Measurements from ENCODE around the gene GART.

GART gene

GRCh38 chr21:33568448-33568847, 26.5 kb upstream of the GART start:
- Histone ChIP-seq H3K4me1 (ENCODE audit: insufficient read depth, low read length, poor library complexity, severe bottlenecking) (no peaks in the 10 kb centered on the region), H3K79me2 (ENCODE audit: insufficient read depth, low read length) (peaks cover 33% of the 10 kb centered on the region), H3K27me3 (ENCODE audit: insufficient read depth, low read length, poor library complexity, severe bottlenecking) (no peaks in the 10 kb centered on the region), H3F3A (ENCODE audit: low read depth) (no peaks in the 10 kb centered on the region), H3K4me3 (ENCODE audit: low read length, poor library complexity, severe bottlenecking) (no peak overlapping the region), H3K9me2 (replicated peaks; ENCODE audit: low read depth, low read length) (no peaks in the 10 kb centered on the region), H4K20me1 (ENCODE audit: insufficient read depth, low read length, poor library complexity, severe bottlenecking) (peaks cover 5% of the 10 kb centered on the region), H2AFZ (ENCODE audit: low read length) (no peak overlapping the region), H3K36me3 (ENCODE audit: insufficient read depth, low read length) (peaks cover 63% of the 10 kb centered on the region), H3K4me2 (ENCODE audit: low read depth, low read length, poor library complexity, severe bottlenecking) (no peak overlapping the region), H3K9me3 (ENCODE audit: insufficient read depth, low read depth, low read length) (no peaks in the 10 kb centered on the region), H3K9ac (ENCODE audit: low read depth, low read length, poor library complexity, severe bottlenecking) (no peak overlapping the region)
- no peak for TF ChIP-seq EZH2phosphoT487 (IDR thresholded peaks at IDR 0.05; ENCODE audit: borderline replicate concordance)
- TF ChIP-seq, protein P1, sequence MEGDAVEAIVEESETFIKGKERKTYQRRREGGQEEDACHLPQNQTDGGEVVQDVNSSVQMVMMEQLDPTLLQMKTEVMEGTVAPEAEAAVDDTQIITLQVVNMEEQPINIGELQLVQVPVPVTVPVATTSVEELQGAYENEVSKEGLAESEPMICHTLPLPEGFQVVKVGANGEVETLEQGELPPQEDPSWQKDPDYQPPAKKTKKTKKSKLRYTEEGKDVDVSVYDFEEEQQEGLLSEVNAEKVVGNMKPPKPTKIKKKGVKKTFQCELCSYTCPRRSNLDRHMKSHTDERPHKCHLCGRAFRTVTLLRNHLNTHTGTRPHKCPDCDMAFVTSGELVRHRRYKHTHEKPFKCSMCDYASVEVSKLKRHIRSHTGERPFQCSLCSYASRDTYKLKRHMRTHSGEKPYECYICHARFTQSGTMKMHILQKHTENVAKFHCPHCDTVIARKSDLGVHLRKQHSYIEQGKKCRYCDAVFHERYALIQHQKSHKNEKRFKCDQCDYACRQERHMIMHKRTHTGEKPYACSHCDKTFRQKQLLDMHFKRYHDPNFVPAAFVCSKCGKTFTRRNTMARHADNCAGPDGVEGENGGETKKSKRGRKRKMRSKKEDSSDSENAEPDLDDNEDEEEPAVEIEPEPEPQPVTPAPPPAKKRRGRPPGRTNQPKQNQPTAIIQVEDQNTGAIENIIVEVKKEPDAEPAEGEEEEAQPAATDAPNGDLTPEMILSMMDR (conservative IDR thresholded peaks at IDR 0.05; ENCODE audit: low read length) = no peak

GRCh38 chr21:33567914-33568313, 26.0 kb upstream of the GART start:
- TF ChIP-seq, protein P1 (conservative IDR thresholded peaks at IDR 0.05; ENCODE audit: low read length) = no peak
- no peak for TF ChIP-seq EZH2phosphoT487 (IDR thresholded peaks at IDR 0.05; ENCODE audit: borderline replicate concordance)
- Histone ChIP-seq H2AFZ (ENCODE audit: low read length) (no peak overlapping the region), H3K9ac (ENCODE audit: low read depth, low read length, poor library complexity, severe bottlenecking) (no peak overlapping the region), H4K20me1 (ENCODE audit: insufficient read depth, low read length, poor library complexity, severe bottlenecking) (peaks cover 10% of the 10 kb centered on the region), H3K9me2 (replicated peaks; ENCODE audit: low read depth, low read length) (no peaks in the 10 kb centered on the region), H3K4me1 (ENCODE audit: insufficient read depth, low read length, poor library complexity, severe bottlenecking) (no peaks in the 10 kb centered on the region), H3K9me3 (ENCODE audit: insufficient read depth, low read depth, low read length) (no peaks in the 10 kb centered on the region), H3K79me2 (ENCODE audit: insufficient read depth, low read length) (peaks cover 34% of the 10 kb centered on the region), H3F3A (ENCODE audit: low read depth) (no peaks in the 10 kb centered on the region), H3K36me3 (ENCODE audit: insufficient read depth, low read length) (peaks cover 63% of the 10 kb centered on the region), H3K4me2 (ENCODE audit: low read depth, low read length, poor library complexity, severe bottlenecking) (no peak overlapping the region), H3K27me3 (ENCODE audit: insufficient read depth, low read length, poor library complexity, severe bottlenecking) (no peaks in the 10 kb centered on the region), H3K4me3 (ENCODE audit: low read length, poor library complexity, severe bottlenecking) (no peak overlapping the region)

DNA sequence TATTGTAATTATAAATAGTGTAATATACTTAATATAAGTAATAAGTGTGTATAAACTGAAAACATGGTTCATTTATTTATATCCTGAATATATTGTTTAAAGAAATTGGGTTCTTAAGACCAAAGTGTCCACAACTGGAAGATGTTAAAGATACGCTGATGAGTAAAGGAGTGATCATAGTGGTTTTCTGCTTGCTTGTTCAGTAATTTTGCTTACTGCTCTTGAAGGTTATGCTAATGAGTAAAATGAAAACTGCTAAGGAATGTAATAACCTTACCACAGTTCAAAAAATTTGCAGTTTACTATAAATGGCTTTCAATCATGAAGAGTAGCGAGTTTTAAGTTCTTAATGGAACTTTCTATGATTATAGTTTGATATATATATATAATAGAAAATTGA, 24.6 kb upstream of the GART start:
- H3K79me2 ChIP-seq (ENCODE audit: insufficient read depth, low read length) = peaks cover 43% of the 10 kb centered on the region
- no peak overlapping the region for H2AFZ ChIP-seq (ENCODE audit: low read length)
- no peaks in the 10 kb centered on the region for H3K4me1 ChIP-seq (ENCODE audit: insufficient read depth, low read length, poor library complexity, severe bottlenecking)
- H3F3A ChIP-seq (ENCODE audit: low read depth) = no peaks in the 10 kb centered on the region; the same call in 1 of the 2 replicates
- H3K9ac ChIP-seq (ENCODE audit: low read depth, low read length, poor library complexity, severe bottlenecking) = no peak overlapping the region
- no peaks in the 10 kb centered on the region for H3K9me2 ChIP-seq (replicated peaks; ENCODE audit: low read depth, low read length)
- no peaks in the 10 kb centered on the region for H3K27me3 ChIP-seq (ENCODE audit: insufficient read depth, low read length, poor library complexity, severe bottlenecking)
- peaks cover 63% of the 10 kb centered on the region for H3K36me3 ChIP-seq (ENCODE audit: insufficient read depth, low read length)
- TF ChIP-seq EZH2phosphoT487 (IDR thresholded peaks at IDR 0.05; ENCODE audit: borderline replicate concordance) = no peak
- TF ChIP-seq, protein P1 (conservative IDR thresholded peaks at IDR 0.05; ENCODE audit: low read length) = no peak
- peaks cover 23% of the 10 kb centered on the region for H4K20me1 ChIP-seq (ENCODE audit: insufficient read depth, low read length, poor library complexity, severe bottlenecking)
- no peaks in the 10 kb centered on the region for H3K9me3 ChIP-seq (ENCODE audit: insufficient read depth, low read depth, low read length)
- no peak overlapping the region for H3K4me2 ChIP-seq (ENCODE audit: low read depth, low read length, poor library complexity, severe bottlenecking)
- no peak overlapping the region for H3K4me3 ChIP-seq (ENCODE audit: low read length, poor library complexity, severe bottlenecking)

Measured in Loucy (cell line).